Pulmonary artery endothelial cell (primary cell): ENCODE data around the gene IRS2. TPM values are rescaled to one million over a fixed set of nuclear protein-coding genes. Genes with fewer than 3 reads are reported as not detected.
"Not testable (repeated sequence)": the region's sequence is repeated elsewhere in the genome, so short reads cannot be mapped to it uniquely, and the experiment has no call there.

Source experiments
- DNase-seq: peaks from one replicate; pipeline ENCODE4 v3.0.0-alpha.2; 2011; ENCODE audit warnings: low read depth, low spot score
- total RNA-seq: library from RNA; depleted of rRNA; stranded (reverse); fragments of >200 nt; gene quantifications from 2 replicates; pipeline ENCODE4 v1.2.3, GENCODE V29; 2014

Gene IRS2
- total RNA-seq, result 0.46 and 1.0 TPM in 2 replicates

DNA sequence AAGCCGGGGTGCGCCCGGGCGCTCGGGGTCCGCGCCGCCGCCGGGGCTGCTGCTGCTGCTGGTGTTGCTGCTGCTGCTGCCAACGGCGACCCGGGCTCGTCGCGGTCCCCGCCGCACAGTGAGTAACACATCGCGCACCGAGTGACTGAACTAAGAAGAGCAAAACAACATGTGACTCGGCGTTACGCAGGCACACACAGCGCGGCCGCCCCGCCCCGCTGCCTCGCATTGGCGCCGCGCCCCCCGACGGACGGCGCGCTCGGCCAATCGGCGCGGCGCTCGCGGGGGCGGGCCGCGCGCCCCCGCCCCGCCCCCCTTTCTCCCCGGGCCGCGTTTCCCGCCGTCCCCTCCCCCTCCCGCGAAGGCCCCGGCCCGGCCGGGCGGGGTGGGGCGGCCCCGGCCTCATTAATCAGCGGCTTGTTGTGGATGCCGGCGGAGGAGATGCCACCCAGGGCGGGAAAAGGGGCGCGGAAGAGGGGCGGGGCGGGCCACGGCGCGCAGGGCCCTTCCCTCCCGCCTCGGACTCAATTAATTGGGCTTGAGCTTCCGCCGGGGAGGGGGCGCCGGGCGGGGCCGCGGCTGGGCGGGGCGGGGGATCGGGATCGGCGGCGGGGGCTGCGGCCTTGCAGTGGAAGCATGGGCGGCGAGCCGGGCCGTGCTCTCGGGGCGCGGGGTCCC, at the start of gene IRS2:
Gene IRS2 (minus strand): TSS at position 127 of the 678 bp plus-strand sequence. CDS start 530 bp downstream, outside the sequence.
- peak; percentile 62 for DNase-seq

- no peak for DNase-seq
These were observed 48.8 kb upstream of the IRS2 start for GRCh38 chr13:109834973-109835720.

DNA sequence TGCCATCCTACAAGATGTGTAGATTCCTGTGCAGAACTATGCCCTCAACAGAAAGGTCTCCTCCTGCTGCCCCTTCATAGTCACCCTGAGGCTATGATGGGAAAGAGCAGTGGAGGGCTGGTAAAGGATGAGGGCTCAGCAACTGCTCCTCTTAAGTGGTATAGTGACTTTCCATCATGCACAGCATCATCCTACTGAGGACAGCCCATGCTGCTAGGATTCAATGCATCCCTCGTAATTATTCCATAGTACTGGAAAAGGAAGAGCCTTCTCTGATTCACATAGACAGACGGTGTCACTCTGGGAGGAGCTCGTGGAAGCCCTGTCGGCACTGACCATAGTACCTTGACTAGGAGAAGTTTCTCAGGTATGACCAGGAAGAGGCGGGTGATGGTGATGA, 47.6 kb upstream of the IRS2 start:
- no peak for DNase-seq

GRCh38 chr13:109833071-109833470, 46.7 kb upstream of the IRS2 start:
- DNase-seq, result no peak

GRCh38 chr13:109828591-109829316, 42.4 kb upstream of the IRS2 start:
- not testable (repeated sequence) for DNase-seq

DNA sequence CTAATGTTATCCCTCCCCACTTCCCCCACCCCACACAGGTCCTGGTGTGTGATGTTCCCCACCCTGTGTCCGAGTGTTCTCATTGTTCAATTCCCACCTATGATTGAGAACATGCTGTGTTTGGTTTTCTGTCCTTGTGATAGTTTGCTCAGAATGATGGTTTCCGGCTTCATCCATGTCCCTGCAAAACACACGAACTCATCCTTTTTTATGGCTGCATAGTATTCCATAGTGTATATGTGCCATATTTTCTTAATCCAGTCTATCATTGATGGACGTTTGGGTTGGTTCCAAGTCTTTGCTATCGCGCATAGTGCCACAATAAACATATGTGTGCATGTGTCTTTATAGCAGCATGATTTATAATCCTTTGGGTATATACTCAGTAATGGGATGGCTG, 36.8 kb upstream of the IRS2 start:
- DNase-seq, result not testable (repeated sequence)

GRCh38 chr13:109821103-109821502, 34.7 kb upstream of the IRS2 start:
- no peak for DNase-seq

DNA sequence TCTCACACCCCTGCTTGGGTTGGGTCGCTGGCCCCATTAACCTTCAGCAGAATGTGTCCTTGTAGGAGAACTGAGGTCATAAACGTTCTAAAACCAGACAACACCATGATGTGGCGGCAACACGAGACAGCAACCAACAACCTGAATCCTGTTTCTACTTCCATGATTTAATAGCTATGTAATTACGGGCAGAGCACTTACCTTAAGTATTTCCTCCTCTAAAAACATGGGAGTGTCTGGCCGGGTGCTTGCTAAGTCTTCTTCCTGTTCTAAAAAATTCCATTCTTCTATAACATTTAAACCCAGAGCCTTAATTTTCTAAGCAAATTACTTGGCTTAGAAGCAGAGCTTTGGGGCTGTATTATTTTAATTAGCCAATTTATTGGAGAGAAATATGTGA, 33.5 kb upstream of the IRS2 start:
- DNase-seq, result no peak

- DNase-seq, result no peak
These were observed 32.5 kb upstream of the IRS2 start for GRCh38 chr13:109818886-109819285.

- no peak for DNase-seq
These were observed 31.5 kb upstream of the IRS2 start for GRCh38 chr13:109817591-109818535.

GRCh38 chr13:109816808-109817203, 30.4 kb upstream of the IRS2 start:
- no peak for DNase-seq

DNA sequence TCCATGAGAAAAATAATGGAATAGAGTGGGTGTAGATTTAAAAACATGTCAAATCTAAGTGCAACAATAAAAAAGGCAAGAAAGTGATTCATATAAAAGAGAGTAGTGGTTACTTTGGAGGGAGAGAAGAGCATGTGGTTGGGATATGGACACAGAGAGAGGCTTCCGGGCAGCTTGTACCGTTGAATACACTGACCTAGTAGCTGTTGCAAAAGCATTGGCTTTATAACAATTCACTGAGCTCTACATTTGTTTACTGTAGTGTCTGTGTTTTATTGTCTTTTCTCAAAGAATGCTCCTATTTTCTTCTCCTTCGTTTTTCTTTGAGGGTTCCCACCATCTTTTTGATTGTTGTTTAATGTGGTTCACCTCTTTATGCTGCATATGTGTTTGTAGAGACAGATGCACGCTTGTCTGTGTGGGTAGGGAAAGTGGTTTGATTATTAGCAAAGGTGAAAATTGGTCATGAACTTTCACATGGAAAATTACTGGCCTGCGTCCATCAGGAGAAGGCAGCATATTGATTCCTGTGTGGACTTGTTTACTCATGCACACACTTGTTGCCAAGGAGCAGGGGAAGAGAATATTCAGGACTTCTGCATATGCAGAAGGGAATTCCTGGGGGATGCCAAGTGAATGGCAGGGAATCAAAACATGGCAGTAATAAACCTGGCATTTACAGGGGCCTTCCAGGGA, 29.9 kb upstream of the IRS2 start:
- DNase-seq, result no peak

GRCh38 chr13:109815651-109816050, 29.3 kb upstream of the IRS2 start:
- no peak for DNase-seq

GRCh38 chr13:109813663-109814062, 27.3 kb upstream of the IRS2 start:
- DNase-seq, result no peak

DNA sequence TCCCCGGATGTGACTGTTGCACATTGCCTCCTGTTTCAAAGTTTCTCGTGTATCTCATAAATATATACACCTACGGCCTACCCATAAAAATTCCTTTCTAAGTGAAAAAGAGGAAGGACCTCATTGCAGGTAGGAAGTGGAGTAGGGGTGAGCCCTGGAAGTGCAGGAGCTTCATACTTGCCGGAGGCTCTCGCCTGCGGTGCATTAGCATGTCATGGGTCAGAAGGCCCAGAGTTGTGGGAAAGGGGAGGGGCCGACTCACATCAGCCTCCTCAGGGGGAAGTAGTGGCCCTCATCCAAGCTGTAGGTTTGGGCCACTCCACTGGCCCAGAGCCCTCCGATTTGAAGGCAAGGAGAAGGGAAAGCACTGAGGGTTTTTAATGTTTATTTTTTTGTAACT, 26.0 kb upstream of the IRS2 start:
- DNase-seq, result no peak

- DNase-seq, result no peak
These were observed 24.6 kb upstream of the IRS2 start for GRCh38 chr13:109810761-109811510.

DNA sequence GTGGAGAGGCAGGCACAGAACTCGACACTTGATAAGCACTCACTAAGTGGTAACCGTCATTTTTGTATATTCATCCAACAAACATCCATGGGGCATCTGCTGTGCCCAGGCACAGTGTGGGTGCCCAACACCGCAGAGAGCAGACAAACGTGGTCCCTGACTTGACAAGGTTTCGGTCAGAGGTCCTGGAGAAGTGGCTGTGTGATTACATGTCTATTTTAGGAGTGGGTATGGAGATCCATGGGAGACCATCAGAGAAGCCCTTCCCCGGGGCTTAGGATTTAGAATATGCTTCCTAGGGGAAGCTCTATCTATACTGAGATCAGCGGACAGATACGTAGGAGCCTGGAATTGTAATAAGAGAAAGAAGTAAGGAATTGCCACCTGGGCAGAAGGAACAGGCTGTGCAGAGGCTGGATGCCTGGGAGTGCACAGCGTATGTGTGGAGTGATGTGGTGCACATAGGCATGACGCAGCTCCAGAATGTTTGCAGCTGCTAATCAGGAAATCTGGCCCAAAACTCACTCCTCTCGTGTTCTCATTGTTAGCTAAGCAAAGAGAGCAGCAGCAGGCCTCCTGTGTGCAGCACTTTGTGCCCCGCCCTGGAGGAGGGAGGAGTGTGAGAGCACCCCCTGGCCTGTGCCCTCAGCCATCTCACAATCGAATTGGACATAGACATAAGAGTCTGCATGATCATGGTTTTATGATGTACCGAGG, 23.0 kb upstream of the IRS2 start:
- DNase-seq, result no peak

DNA sequence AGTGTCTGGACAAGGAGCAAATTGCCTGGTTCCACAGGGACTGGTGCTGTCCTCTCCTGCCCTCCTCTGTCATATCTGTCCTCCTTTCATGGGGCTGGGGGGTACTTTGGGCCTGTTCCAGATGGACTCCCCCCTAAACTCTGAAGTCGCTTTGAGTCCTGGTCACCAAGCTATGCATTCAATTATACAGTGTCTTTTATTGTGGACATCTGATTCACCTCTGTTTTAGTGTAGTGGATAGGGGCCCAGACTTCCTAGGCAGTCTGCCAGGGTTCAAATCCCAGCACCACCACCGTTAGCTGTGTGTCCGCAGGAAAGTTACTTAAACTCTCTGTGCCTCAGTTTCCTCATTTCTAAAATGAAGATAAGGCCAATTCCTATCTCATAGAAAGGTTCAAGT, 21.0 kb upstream of the IRS2 start:
- DNase-seq, result no peak

- no peak for DNase-seq
These were observed 18.3 kb upstream of the IRS2 start for GRCh38 chr13:109804654-109805053.
